Mucosa of descending colon (tissue), 3 donors: ENCODE measurements around the gene NEAT1. TPM values are rescaled to one million over a fixed set of nuclear protein-coding genes. Genes with fewer than 3 reads are reported as not detected.

Experiments
- ATAC-seq: fragments of 200-7000 bp; cut with Tn5 transposase; one replicate; pipeline ENCODE4 v1.9.1; 2020; ENCODE audit warnings: mild to moderate bottlenecking, moderate library complexity
- DNase-seq, 3 donors: peaks; one replicate each; pipeline ENCODE4 v3.0.0-alpha.2; 2020
- H3K36me3 ChIP-seq: fragments of 200-600 bp; one replicate; pipeline ENCODE4 v1.8.0; 2021; ENCODE audit warnings: low read depth, mild to moderate bottlenecking
- H3K4me1 ChIP-seq: fragments of 200-600 bp; one replicate; pipeline ENCODE4 v1.8.0; 2021; ENCODE audit warnings: low read depth, mild to moderate bottlenecking
- H3K4me3 ChIP-seq: fragments of 200-600 bp; one replicate; pipeline ENCODE4 v1.8.0; 2021; ENCODE audit warnings: mild to moderate bottlenecking
- H3K9me3 ChIP-seq: fragments of 200-600 bp; one replicate; pipeline ENCODE4 v1.8.0; 2021; ENCODE audit warnings: mild to moderate bottlenecking
- CTCF ChIP-seq: fragments of 200-600 bp; IDR thresholded peaks from one replicate; pipeline ENCODE4 v1.8.0; 2022; ENCODE audit warnings: antibody characterized with exemption, mild to moderate bottlenecking
- intact Hi-C, 2 donors: fragments of 100-400 bp; cut with DNase I in 1 of 2; cut with micrococcal nuclease in 1 of 2; formaldehyde crosslinking; loops; one replicate each; pipeline versions ENCODE4 v1.11.0 to v1.11.1; 2022; cut with DNase I, micrococcal nuclease
- total RNA-seq, 3 donors: library from RNA; stranded (reverse); fragmentation: NEBNext Ultra II Directional in 2 of 3; extraction: Animal tissue kit (Norgen Biotek cat#: 25700) in 2 of 3; gene quantifications; one replicate each; pipeline versions ENCODE4 v1.2.1 to v1.2.4, GENCODE V29; 2021 to 2023
- donor health status: DM: no; HTN: no; CAD: no; lungs with moderate emphysema.
- donor health status: DM: no; HTN: no; CAD: no.
- donor health status: DM: no; HTN: yes; CAD: no.

Gene NEAT1
- total RNA-seq, 3 donors from 2014 or later: 1,133 to 1,409 (median 1,237) TPM

- intact Hi-C loops: no loop called here
- DNase-seq (peak in 2 of 3 donors; percentile 12 to 23), ATAC-seq (no peak)
- no peaks in the 10 kb centered on the region for H3K36me3 ChIP-seq
- H3K4me3 ChIP-seq: no peak overlapping the region
- no peaks in the 10 kb centered on the region for H3K9me3 ChIP-seq
- TF ChIP-seq CTCF: no peak
- peaks cover 53% of the 10 kb centered on the region for H3K4me1 ChIP-seq
Measured at GRCh38 chr11:65486570-65487466, 64.2 kb downstream of the NEAT1 start.

GRCh38 chr11:65487467-65488272 lies 65.1 kb downstream of the NEAT1 start:
- no peak overlapping the region for H3K4me3 ChIP-seq
- TF ChIP-seq CTCF: no peak
- no peaks in the 10 kb centered on the region for H3K36me3 ChIP-seq
- DNase-seq (peak; percentile 88 to 97 (median 96)), ATAC-seq (peak; percentile 66)
- peaks cover 61% of the 10 kb centered on the region for H3K4me1 ChIP-seq
- H3K9me3 ChIP-seq: no peaks in the 10 kb centered on the region
- intact Hi-C loops: no loop called here

- TF ChIP-seq CTCF: no peak
- no peaks in the 10 kb centered on the region for H3K9me3 ChIP-seq
- no peak overlapping the region for H3K4me3 ChIP-seq
- H3K4me1 ChIP-seq: peaks cover 69% of the 10 kb centered on the region
- H3K36me3 ChIP-seq: no peaks in the 10 kb centered on the region
- DNase-seq (peak; percentile 72 to 79 (median 78)), ATAC-seq (peak; percentile 21)
- intact Hi-C loops: no loop called here
Measured at GRCh38 chr11:65488273-65489034, 65.9 kb downstream of the NEAT1 start.

GRCh38 chr11:65489035-65489705 lies 66.6 kb downstream of the NEAT1 start:
- no peaks in the 10 kb centered on the region for H3K36me3 ChIP-seq
- ATAC-seq: no peak
- peak; percentile 58 to 63 (median 60) for DNase-seq
- peaks cover 76% of the 10 kb centered on the region for H3K4me1 ChIP-seq
- intact Hi-C loops: no loop called here
- no peaks in the 10 kb centered on the region for H3K9me3 ChIP-seq
- no peak for TF ChIP-seq CTCF
- H3K4me3 ChIP-seq: no peak overlapping the region
